Esophagus squamous epithelium (tissue), 5 donors: ENCODE data around the gene C8B. TPM values are rescaled to one million over a fixed set of nuclear protein-coding genes. Genes with fewer than 3 reads are reported as not detected.

Source experiments
- DNase-seq: peaks from one replicate; lab custom pipeline; 2025; lab: John Stamatoyannopoulos, UW
- H3K27ac ChIP-seq, 4 donors: fragments of 200-600 bp; sonication (generic); one replicate each; pipeline ENCODE4 v1.5.1; 2016 to 2019; ENCODE audit warnings: mild to moderate bottlenecking in 1 of 4
- H3K27me3 ChIP-seq, 4 donors: fragments of 200-600 bp; sonication (generic); 1 replicate in 3 of 4; 2 replicates in 1 of 4; pipeline versions ENCODE4 v1.5.1 to v1.6.0; 2017 to 2021; ENCODE audit warnings: antibody characterized with exemption in 1 of 4
- H3K36me3 ChIP-seq, 3 donors: fragments of 200-600 bp; sonication (generic); one replicate each; pipeline ENCODE4 v1.5.1; 2016 to 2019
- H3K4me1 ChIP-seq, 3 donors: fragments of 200-600 bp; sonication (generic); one replicate each; pipeline ENCODE4 v1.5.1; 2017 to 2019
- H3K4me3 ChIP-seq, 4 donors: fragments of 200-600 bp; sonication (generic); 1 replicate in 3 of 4; 2 replicates in 1 of 4; pipeline ENCODE4 v1.5.1; 2016 to 2019; ENCODE audit warnings: mild to moderate bottlenecking in 2 of 4, moderate library complexity in 1 of 4
- H3K9me3 ChIP-seq, 3 donors: fragments of 200-600 bp; sonication (generic); one replicate each; pipeline ENCODE4 v1.5.1; 2016 to 2019
- CTCF ChIP-seq, 6 experiments: fragments of 450-650 bp in 4 of 6; fragments of 200-600 bp in 2 of 6; sonication (generic) in 2 of 6; IDR thresholded peaks; one replicate each; pipeline ENCODE4 v1.5.1; 2016 to 2019; ENCODE audit warnings: antibody characterized with exemption in 6 of 6, mild to moderate bottlenecking in 4 of 6, moderate library complexity in 4 of 6
- POLR2A ChIP-seq, 4 donors: fragments of 450-650 bp; IDR thresholded peaks; one replicate each; pipeline ENCODE4 v1.6.1; 2017; ENCODE audit warnings: antibody characterized with exemption in 4 of 4, mild to moderate bottlenecking in 4 of 4, moderate library complexity in 3 of 4
- WGBS, 2 donors: methylation state at CpG; one replicate each; pipeline ENCODE4 v1.1.5; 2018; 5-methylcytosine and 5-hydroxymethylcytosine counted together
- intact Hi-C: fragments of 100-400 bp; cut with DNase I; formaldehyde crosslinking; loops from one replicate; pipeline ENCODE4 v1.15.0; 2022
- total RNA-seq, 4 donors: library from RNA; depleted of rRNA; stranded (reverse); fragments of >200 nt; gene quantifications; one replicate each; pipeline ENCODE4 v1.1.0, GENCODE V29; 2016
- donor health status: DM: yes; HTN: yes; CAD: no.

The C8B gene
- total RNA-seq, 4 donors from 2014 or later = 0.30 TPM; not detected in 3

- Histone ChIP-seq H3K27ac (no peak overlapping the region), H3K4me3 (no peak overlapping the region)
These were observed 41.7 kb downstream of the C8B start for GRCh38 chr1:56924116-56924515.

GRCh38 chr1:56923201-56923600 lies 42.6 kb downstream of the C8B start:
- no peaks in the 10 kb centered on the region for H3K36me3 ChIP-seq
- no peak overlapping the region for H3K27ac ChIP-seq
- DNase-seq = no peak
- intact Hi-C loops = no loop called here
- H3K27me3 ChIP-seq = peaks cover 0 to 54% (median 0%) of the 10 kb centered on the region in 4 donors
- TF ChIP-seq POLR2A (IDR thresholded peaks at IDR 0.05) = no peak
- no peak for TF ChIP-seq CTCF (IDR thresholded peaks at IDR 0.05)
- H3K4me3 ChIP-seq = no peak overlapping the region
- no peaks in the 10 kb centered on the region for H3K4me1 ChIP-seq
- H3K9me3 ChIP-seq = no peaks in the 10 kb centered on the region
- 51 to 95% methylated on average over 3 of the region's 3 CpGs for WGBS, 2 donors

More at GRCh38 chr1:56924116-56924515, 41.7 kb downstream of the C8B start:
- DNase-seq = no peak
- TF ChIP-seq POLR2A (IDR thresholded peaks at IDR 0.05) = no peak
- no peak for TF ChIP-seq CTCF (IDR thresholded peaks at IDR 0.05)
- intact Hi-C loops = no loop called here
- H3K27me3 ChIP-seq = peaks cover 0 to 55% (median 0%) of the 10 kb centered on the region in 4 donors
- H3K36me3 ChIP-seq = no peaks in the 10 kb centered on the region
- WGBS, 2 donors = 62 to 78% methylated on average over 5 of the region's 5 CpGs
- no peaks in the 10 kb centered on the region for H3K9me3 ChIP-seq
- H3K4me1 ChIP-seq = no peaks in the 10 kb centered on the region

- WGBS, 2 donors = 63 to 88% methylated on average over 1 of the region's 1 CpG
- no peaks in the 10 kb centered on the region for H3K9me3 ChIP-seq
- no peaks in the 10 kb centered on the region for H3K36me3 ChIP-seq
- no peak for TF ChIP-seq POLR2A (IDR thresholded peaks at IDR 0.05)
- no peak for DNase-seq
- H3K4me3 ChIP-seq = no peak overlapping the region
- intact Hi-C loops = no loop called here
- peaks cover 0 to 54% (median 0%) of the 10 kb centered on the region in 4 donors for H3K27me3 ChIP-seq
- no peaks in the 10 kb centered on the region for H3K4me1 ChIP-seq
- H3K27ac ChIP-seq = no peak overlapping the region
These were observed 43.3 kb downstream of the C8B start for GRCh38 chr1:56922507-56922906.

- intact Hi-C loops = no loop called here
- TF ChIP-seq CTCF (IDR thresholded peaks at IDR 0.05) = no peak
- no peak for TF ChIP-seq POLR2A (IDR thresholded peaks at IDR 0.05)
- H3K27ac ChIP-seq = no peak overlapping the region
- H3K36me3 ChIP-seq = no peaks in the 10 kb centered on the region
- peaks cover 0 to 49% (median 0%) of the 10 kb centered on the region in 4 donors for H3K27me3 ChIP-seq
- H3K4me1 ChIP-seq = no peaks in the 10 kb centered on the region
- DNase-seq = no peak
- H3K9me3 ChIP-seq = no peaks in the 10 kb centered on the region
- WGBS, 2 donors = 68 to 84% methylated on average over 4 of the region's 4 CpGs
- no peak overlapping the region for H3K4me3 ChIP-seq
These were observed 43.7 kb downstream of the C8B start for GRCh38 chr1:56922070-56922469.

GRCh38 chr1:56921479-56921878 lies 44.3 kb downstream of the C8B start:
- no peak for DNase-seq
- WGBS, 2 donors = 8 to 37% methylated on average over 1 of the region's 1 CpG
- Histone ChIP-seq H3K4me3 (no peak overlapping the region), H3K9me3 (no peaks in the 10 kb centered on the region), H3K27ac (no peak overlapping the region), H3K27me3 (peaks cover 0 to 43% (median 0%) of the 10 kb centered on the region in 4 donors), H3K36me3 (no peaks in the 10 kb centered on the region), H3K4me1 (no peaks in the 10 kb centered on the region)
- intact Hi-C loops = no loop called here
- TF ChIP-seq CTCF (IDR thresholded peaks at IDR 0.05) (no peak), POLR2A (IDR thresholded peaks at IDR 0.05) (no peak)

GRCh38 chr1:56920591-56921001 lies 45.2 kb downstream of the C8B start:
- TF ChIP-seq CTCF (IDR thresholded peaks at IDR 0.05) = no peak
- no peak for TF ChIP-seq POLR2A (IDR thresholded peaks at IDR 0.05)
- no peak overlapping the region for H3K4me3 ChIP-seq
- H3K27me3 ChIP-seq = peaks cover 0 to 34% (median 0%) of the 10 kb centered on the region in 4 donors
- 80 to 87% methylated on average over 2 of the region's 2 CpGs for WGBS, 2 donors
- no peaks in the 10 kb centered on the region for H3K4me1 ChIP-seq
- intact Hi-C loops = no loop called here
- H3K27ac ChIP-seq = no peak overlapping the region
- H3K9me3 ChIP-seq = no peaks in the 10 kb centered on the region
- DNase-seq = no peak
- no peaks in the 10 kb centered on the region for H3K36me3 ChIP-seq
